Effector memory CD4-positive, alpha-beta T cell (primary cell): ENCODE results near the gene RYR3.

Experiments used
- DNase-seq, 3 donors: peaks; one replicate each; pipeline ENCODE4 v3.0.0-alpha.2; 2020
- H3K27ac ChIP-seq: 2 replicates; pipeline ENCODE4 v1.7.0; 2013; ENCODE audit warnings: mild to moderate bottlenecking, low read length, moderate library complexity; ENCODE audit not compliant: insufficient read depth, poor library complexity, severe bottlenecking
- H3K27me3 ChIP-seq: replicated peaks from 2 replicates; pipeline ENCODE4 v1.7.0; 2013; ENCODE audit warnings: mild to moderate bottlenecking, low read length; ENCODE audit not compliant: insufficient read depth, control insufficient read depth, poor library complexity, severe bottlenecking
- H3K36me3 ChIP-seq: 2 replicates; pipeline ENCODE4 v1.7.0; 2013; ENCODE audit warnings: mild to moderate bottlenecking, low read length, moderate library complexity; ENCODE audit not compliant: control insufficient read depth, insufficient read depth
- H3K4me1 ChIP-seq: 2 replicates; pipeline ENCODE4 v1.7.0; 2013; ENCODE audit warnings: low read length, mild to moderate bottlenecking; ENCODE audit not compliant: control insufficient read depth, insufficient read depth, poor library complexity, severe bottlenecking
- H3K4me3 ChIP-seq: 2 replicates; pipeline ENCODE4 v1.7.0; 2013; ENCODE audit warnings: low read length, low read depth, mild to moderate bottlenecking; ENCODE audit not compliant: insufficient read depth, poor library complexity, severe bottlenecking
- H3K9me3 ChIP-seq: 2 replicates; pipeline ENCODE4 v1.7.0; 2013; ENCODE audit warnings: mild to moderate bottlenecking, low read length, moderate library complexity; ENCODE audit not compliant: control insufficient read depth

RYR3 gene

DNA sequence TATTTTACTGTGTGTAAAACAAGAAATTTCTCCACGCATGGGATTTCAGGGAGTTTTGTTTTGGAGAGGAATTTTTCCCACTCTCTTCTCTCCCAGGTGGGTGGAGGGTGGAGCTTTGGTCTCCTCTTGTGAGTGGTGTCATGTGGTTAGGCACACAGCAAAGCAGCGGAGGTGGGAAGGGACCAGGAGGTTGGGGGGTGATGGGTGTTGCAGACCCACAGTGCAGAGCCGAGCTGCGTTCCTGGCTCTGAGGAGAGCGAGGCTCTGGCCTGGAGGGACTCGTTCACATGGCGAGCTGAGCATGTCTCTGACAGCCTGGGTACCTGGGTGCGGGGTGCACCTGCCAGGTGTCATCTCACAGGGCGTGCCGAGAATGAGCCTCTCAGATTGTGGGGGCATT is 87.8 kb downstream of the RYR3 start:
- Histone ChIP-seq H3K27me3 (no peaks in the 10 kb centered on the region), H3K4me3 (no peak overlapping the region), H3K36me3 (no peaks in the 10 kb centered on the region), H3K9me3 (no peaks in the 10 kb centered on the region), H3K4me1 (no peaks in the 10 kb centered on the region), H3K27ac (no peak overlapping the region)
- no peak for DNase-seq

DNA sequence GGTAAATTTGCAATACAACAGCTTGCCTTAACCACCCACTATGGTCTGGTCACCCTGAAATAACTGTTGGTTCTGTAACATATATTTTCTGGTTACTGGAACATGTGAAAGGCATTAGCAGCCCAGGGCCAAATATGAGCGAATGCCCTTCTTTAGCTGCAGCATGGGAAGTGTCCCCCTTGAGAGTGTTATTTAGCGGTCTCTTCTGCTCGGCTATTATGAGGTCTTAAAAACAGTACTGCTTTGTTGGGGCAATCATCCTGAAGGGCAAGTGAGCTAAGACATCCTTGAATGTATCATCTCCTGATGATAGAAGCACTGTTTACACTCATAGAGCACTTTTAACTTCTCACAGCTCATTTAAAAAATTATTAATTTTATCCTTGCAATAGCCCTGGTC is 90.2 kb downstream of the RYR3 start:
- Histone ChIP-seq H3K4me1 (no peaks in the 10 kb centered on the region), H3K9me3 (no peaks in the 10 kb centered on the region), H3K4me3 (no peak overlapping the region), H3K27me3 (no peaks in the 10 kb centered on the region), H3K27ac (no peak overlapping the region), H3K36me3 (no peaks in the 10 kb centered on the region)
- no peak for DNase-seq

DNA sequence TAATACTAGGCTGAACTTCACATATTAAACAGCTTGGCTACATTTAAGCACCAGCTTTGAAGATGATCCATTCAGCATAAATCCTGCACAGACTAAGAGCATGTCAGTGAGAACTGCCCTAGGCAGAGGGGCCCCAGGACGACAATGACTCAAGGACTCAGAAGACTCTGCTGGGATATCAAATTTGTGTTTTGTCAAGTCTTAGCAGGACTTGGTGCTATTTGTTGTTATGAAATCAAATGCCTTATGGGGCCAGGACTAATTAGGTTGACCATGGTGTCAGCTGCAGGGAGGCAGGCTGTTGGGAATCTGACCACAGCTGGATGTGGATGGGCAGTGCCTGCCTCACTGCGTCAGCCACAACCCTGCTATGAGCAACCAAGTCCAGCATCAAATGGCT is 91.8 kb downstream of the RYR3 start:
- no peaks in the 10 kb centered on the region for H3K4me1 ChIP-seq
- no peaks in the 10 kb centered on the region for H3K27me3 ChIP-seq
- no peak overlapping the region for H3K4me3 ChIP-seq
- no peaks in the 10 kb centered on the region for H3K36me3 ChIP-seq
- no peak overlapping the region for H3K27ac ChIP-seq
- no peak for DNase-seq
- no peaks in the 10 kb centered on the region for H3K9me3 ChIP-seq

DNA sequence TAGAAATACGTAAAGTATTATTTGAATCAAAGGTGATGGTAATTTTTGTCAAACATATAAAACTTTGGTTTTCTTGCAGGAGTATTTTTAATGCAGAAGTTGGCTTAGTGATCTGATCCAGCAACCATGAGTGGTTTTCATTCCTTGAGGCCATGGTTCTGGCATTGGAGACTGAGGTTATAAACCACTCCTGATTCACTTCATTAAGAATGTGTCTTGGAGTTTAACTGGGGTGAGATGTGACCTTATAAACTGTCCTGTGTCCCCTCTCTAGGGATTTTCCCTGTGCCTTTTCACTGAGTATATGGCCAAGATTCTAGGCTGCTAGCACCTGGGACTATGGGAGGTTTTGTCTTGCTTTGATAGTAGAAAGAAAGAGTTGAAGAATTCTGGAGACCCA is 94.3 kb downstream of the RYR3 start:
- Histone ChIP-seq H3K36me3 (no peaks in the 10 kb centered on the region), H3K27ac (no peak overlapping the region), H3K27me3 (no peaks in the 10 kb centered on the region), H3K9me3 (no peaks in the 10 kb centered on the region), H3K4me3 (no peak overlapping the region), H3K4me1 (no peaks in the 10 kb centered on the region)
- no peak for DNase-seq

DNA sequence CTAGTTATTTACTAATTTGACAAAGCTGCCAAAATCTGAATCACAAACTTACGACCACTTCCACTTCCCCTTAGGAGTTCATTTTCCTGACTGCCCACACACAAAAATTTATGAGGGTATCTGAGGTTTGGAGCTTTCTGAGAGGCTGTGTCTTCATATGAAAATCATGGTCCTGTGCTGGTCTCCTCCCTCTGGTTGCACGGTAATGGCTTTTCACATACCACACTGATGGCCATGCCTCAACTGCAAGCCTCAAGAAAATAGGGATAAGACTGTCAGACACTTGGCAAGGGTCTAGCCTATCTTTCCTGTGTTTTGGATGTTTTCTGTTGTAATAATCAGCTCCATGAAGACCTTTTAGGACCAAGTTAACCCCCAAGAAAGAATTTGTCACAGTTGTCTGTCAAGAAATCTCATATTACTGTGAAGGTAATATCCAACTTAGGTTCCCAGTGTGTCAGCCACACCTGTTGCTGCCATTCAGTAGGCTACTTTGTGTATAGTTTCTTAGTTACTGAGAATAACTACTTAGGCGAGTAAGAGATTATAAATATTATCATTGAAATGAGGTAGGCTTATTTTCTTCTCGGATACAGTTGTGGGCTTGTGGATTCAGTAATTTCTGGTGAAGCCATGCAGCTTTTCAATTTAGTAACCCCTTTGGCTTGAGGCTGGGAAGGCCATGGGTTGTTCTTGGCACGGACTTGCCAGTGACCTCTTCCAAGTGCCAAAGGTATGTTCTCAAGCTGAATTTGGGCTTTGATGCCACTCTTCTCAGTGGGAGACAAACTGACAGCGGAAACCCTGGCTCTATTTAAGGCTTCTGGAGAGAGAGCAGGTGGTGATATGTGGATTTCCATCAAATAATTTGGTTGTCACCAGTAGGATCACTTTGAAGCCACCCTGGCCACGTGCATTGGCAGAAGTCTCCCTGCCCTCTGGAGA is 101.1 kb downstream of the RYR3 start:
- H3K27me3 ChIP-seq, result no peaks in the 10 kb centered on the region
- H3K4me1 ChIP-seq, result no peaks in the 10 kb centered on the region
- no peaks in the 10 kb centered on the region for H3K36me3 ChIP-seq
- no peak for DNase-seq
- no peaks in the 10 kb centered on the region for H3K9me3 ChIP-seq
- H3K4me3 ChIP-seq, result no peak overlapping the region
- no peak overlapping the region for H3K27ac ChIP-seq

DNA sequence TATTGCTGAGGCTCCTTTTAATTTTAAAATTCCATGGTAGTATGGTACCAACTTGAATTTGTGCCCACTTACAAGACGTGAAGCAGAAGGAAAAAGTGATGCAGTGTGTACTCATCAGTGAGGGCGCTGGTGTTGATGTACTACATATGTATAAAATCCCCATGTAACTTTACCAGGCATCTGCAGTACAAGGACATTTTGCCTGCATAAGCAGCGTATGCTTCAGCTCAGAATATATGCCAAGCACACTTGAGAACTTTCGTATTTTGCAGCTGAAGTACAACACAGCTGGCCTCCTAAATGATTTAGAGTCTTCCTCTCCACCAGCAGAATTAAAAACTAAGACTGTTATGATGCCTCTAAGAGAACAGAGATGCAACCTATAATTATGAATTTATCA is 108.9 kb downstream of the RYR3 start:
- Histone ChIP-seq H3K4me3 (no peak overlapping the region), H3K27me3 (no peaks in the 10 kb centered on the region), H3K4me1 (no peaks in the 10 kb centered on the region), H3K36me3 (no peaks in the 10 kb centered on the region), H3K9me3 (no peaks in the 10 kb centered on the region), H3K27ac (no peak overlapping the region)
- DNase-seq, result no peak

DNA sequence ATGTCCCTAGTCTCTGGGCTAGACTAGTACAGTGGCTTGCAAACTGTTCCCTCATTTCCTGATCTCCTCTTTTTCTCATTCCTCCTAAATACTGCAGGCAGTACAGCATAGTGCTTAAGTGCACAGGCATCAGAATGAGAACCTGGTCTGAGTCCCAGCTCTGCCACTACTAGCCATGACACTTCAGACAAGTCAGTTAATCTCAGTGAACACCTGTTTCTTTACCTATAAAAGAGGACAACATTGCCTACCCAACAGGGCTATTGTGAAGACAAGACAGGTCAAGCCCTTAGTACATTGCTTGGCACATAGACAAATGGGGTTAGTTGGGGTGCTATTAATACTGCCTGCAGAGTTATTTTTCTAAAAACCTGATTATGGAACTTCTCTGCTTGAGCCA is 113.3 kb downstream of the RYR3 start:
- Histone ChIP-seq H3K4me3 (no peak overlapping the region), H3K36me3 (no peaks in the 10 kb centered on the region), H3K27me3 (no peaks in the 10 kb centered on the region), H3K27ac (no peak overlapping the region), H3K9me3 (no peaks in the 10 kb centered on the region), H3K4me1 (no peaks in the 10 kb centered on the region)
- DNase-seq, result no peak

DNA sequence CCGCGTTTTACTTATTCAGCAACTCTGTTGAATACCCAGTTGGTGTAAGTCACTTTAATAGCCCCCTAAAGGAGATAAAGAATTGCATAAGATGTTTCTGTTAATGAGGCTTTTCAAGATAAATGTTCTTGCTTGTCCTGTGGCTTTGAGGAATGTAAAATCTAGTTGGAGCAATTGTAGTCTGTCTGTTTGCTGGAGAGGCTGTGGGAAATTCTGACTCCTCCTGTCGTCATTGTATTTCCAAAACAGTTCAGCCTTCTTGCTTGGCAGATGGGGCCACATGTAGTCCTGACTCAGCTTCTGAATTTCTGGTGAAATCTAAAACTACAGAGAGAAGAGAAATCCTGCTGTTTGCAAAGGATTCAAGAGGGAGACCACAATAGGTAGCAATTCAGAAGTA is 114.4 kb downstream of the RYR3 start:
- H3K36me3 ChIP-seq, result no peaks in the 10 kb centered on the region
- H3K27ac ChIP-seq, result no peak overlapping the region
- H3K27me3 ChIP-seq, result no peaks in the 10 kb centered on the region
- no peaks in the 10 kb centered on the region for H3K9me3 ChIP-seq
- H3K4me3 ChIP-seq, result no peak overlapping the region
- DNase-seq, result no peak
- H3K4me1 ChIP-seq, result no peaks in the 10 kb centered on the region

DNA sequence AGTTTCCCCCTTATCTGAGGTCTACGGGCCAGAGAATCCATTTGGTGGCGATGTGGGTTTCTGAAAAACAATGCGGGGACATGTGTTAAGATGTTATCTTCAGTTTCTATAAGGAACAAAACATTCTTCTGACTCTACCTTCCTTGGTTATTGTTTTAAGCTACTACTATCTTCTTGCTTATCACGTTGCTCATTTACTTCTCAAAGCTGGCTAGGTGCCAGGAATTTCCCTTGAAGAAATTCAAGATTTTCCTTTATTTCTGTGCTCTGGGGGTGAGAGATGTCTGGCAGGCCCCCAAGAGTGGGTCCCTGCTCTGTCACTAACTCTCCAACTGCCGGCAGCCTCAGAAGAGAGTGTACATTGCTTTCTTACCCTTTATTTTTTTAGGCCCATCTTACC is 119.8 kb downstream of the RYR3 start:
- no peaks in the 10 kb centered on the region for H3K9me3 ChIP-seq
- H3K27me3 ChIP-seq, result no peaks in the 10 kb centered on the region
- no peak for DNase-seq
- no peak overlapping the region for H3K27ac ChIP-seq
- no peaks in the 10 kb centered on the region for H3K36me3 ChIP-seq
- no peak overlapping the region for H3K4me3 ChIP-seq
- no peaks in the 10 kb centered on the region for H3K4me1 ChIP-seq

DNA sequence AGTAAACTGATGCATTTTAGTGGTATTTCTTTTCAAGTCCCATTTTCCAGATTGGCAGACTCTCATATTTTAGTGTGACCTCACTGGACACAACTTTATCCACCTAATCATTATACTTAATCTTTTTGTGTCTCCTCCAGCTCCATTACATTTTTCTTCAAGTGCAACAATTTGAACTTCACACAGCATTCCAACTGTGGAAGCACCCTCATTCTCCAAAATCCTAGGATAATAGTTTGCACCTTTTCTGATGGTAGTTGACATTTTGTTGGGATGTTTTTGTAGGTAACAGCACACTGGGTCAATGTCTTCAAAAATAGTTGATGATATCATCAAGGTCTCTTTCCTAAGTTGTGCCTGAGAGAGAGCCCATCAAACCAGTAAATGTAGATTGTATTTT is 123.1 kb downstream of the RYR3 start:
- Histone ChIP-seq H3K36me3 (no peaks in the 10 kb centered on the region), H3K4me3 (no peak overlapping the region), H3K9me3 (no peaks in the 10 kb centered on the region), H3K27me3 (no peaks in the 10 kb centered on the region), H3K27ac (no peak overlapping the region), H3K4me1 (no peaks in the 10 kb centered on the region)
- no peak for DNase-seq
